Iris pigment epithelial cell (primary cell): ENCODE results near the gene RELA.

ENCODE experiments used
- DNase-seq: peaks from one replicate; pipeline ENCODE4 v3.0.0-alpha.2; 2011; ENCODE audit warnings: low read depth

Gene RELA

GRCh38 chr11:65629579-65629978 lies 33.1 kb downstream of the RELA start:
- no peak for DNase-seq

DNA sequence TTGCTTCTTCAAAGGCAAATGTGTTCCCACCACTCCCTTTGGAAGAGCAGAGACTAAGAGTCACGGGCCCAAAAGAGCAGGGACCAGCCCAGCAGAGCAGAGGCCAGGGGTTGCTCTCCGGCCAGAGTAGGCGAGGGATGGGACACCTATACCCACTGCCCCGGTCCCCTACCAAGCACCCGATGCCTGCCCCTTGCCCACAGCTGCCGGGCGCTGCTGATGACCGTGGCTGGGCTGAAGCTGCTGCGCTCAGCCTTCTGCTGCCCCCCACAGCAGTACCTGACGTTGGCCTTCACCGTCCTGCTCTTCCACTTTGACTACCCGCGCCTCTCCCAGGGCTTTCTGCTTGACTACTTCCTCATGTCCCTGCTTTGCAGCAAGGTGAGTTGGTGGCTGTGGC lies 35.5 kb downstream of the RELA start:
- DNase-seq = no peak

- DNase-seq = no peak
Measured at GRCh38 chr11:65625628-65626342, 36.9 kb downstream of the RELA start.

GRCh38 chr11:65624931-65625627 lies 37.6 kb downstream of the RELA start:
- no peak for DNase-seq

- DNase-seq = no peak
Measured at GRCh38 chr11:65623852-65624616, 38.7 kb downstream of the RELA start.

GRCh38 chr11:65623177-65623576 lies 39.5 kb downstream of the RELA start:
- no peak for DNase-seq

DNA sequence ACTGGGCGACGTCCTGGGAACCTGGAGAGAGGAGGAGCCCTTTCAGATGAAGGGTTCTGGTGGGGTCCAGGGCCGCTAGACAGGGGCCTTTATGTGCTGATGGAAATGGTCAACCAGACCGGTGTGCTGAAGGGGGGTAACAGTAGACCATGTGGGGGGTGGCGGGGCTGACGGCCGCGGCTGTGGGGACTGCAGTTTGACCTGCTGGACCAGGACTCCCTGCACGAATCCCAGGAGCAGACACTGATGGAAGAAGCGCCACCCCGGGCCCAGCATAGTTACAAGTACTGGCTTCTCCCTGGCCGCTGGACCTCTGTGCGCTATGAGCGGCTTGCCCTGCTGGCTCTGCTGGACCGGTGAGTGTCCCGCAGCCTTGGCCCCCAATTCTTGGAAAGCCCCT lies 40.7 kb downstream of the RELA start:
- DNase-seq = no peak

- no peak for DNase-seq
Measured at GRCh38 chr11:65621460-65621859, 41.3 kb downstream of the RELA start.

GRCh38 chr11:65620666-65621065 lies 42.0 kb downstream of the RELA start:
- DNase-seq = no peak

GRCh38 chr11:65619281-65619928 lies 43.3 kb downstream of the RELA start:
- DNase-seq = no peak

GRCh38 chr11:65618763-65619162 lies 44.0 kb downstream of the RELA start:
- DNase-seq = no peak

DNA sequence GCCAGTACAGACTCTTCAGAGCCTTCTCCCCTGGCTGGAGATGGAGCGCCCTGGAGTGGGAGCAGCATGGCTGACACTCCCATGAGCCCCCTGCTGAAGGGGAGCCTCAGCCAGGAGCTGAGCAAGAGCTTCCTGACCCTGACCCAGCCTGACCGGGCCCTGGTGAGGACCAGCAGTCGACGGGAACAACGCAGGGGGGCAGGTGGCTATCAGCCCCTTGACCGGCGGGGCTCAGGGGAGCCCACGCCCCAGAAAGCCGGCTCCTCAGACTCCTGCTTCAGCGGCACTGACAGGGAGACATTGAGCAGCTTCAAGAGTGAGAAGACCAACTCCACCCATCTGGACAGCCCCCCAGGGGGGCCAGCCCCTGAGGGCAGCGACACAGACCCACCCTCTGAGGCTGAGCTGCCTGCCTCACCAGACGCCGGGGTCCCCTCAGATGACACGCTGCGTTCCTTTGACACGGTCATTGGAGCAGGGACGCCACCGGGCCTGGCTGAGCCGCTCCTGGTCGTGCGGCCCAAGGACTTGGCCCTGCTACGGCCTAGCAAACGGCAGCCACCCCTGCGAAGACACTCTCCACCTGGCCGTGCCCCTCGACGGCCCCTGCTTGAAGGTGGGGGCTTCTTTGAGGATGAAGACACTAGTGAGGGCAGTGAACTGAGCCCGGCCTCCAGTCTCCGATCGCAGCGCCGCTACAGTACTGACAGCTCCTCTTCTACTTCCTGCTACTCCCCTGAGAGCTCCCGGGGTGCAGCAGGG lies 44.5 kb downstream of the RELA start:
- no peak for DNase-seq

GRCh38 chr11:65617136-65617850 lies 45.4 kb downstream of the RELA start:
- DNase-seq = no peak

DNA sequence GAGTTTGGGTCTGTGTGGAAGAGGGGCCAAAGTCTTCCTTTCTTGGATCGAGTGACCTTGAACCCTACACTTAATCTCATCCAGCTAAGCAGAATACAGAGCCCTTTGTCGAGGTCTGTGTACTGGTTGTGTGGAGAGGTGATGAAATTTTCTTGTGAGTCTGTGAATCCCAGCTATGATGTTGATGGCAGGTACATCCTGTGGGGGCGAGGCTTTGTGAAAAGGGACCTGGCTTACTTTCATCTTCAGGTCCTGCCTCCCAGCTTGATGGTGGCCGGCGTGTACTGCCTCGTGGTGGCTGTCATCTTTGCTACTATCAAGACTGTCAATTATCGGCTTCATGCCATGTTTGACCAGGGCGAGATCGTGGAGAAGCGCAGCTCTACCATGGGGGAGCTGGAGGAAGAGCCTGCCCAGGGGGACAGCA lies 46.1 kb downstream of the RELA start:
- DNase-seq = no peak

DNA sequence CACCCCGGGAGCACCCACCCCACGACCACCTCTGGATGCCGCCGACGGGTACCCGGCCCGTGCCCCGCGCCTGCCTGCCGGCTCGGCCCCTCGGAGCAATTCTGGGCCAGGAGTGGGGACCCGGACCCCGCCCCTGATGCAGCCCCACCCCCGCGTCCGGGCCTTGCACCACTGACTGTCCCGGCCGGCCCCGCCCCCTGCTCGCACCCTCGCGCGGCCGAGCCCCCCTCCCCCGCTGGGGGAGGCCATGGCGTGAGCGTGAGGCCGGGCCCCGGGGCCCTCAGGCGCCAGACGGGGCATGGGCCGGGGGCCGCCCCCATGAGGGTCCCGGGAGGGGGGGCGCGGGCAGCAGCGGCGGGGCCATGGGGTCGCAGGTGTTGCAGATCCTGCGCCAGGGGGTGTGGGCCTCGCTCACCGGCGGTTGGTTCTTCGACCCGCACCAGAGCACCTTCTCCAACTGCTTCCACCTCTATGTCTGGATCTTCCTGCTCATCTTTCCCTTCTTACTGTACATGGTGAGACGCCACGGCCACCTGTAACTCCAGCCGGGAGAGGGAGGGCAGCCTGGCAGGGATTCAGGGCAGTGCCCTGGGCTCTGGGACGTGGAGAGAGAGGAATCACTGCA lies 46.7 kb downstream of the RELA start:
- no peak for DNase-seq

- peak; percentile 100 for DNase-seq
Measured at GRCh38 chr11:65615229-65615949, 47.3 kb downstream of the RELA start, which contains the start of gene PCNX3. Gene PCNX3 (plus strand): TSS chr11:65615776. CDS start chr11:65616312, 536 bp downstream.

- no peak for DNase-seq
Measured at GRCh38 chr11:65613091-65613928, 49.4 kb downstream of the RELA start.

DNA sequence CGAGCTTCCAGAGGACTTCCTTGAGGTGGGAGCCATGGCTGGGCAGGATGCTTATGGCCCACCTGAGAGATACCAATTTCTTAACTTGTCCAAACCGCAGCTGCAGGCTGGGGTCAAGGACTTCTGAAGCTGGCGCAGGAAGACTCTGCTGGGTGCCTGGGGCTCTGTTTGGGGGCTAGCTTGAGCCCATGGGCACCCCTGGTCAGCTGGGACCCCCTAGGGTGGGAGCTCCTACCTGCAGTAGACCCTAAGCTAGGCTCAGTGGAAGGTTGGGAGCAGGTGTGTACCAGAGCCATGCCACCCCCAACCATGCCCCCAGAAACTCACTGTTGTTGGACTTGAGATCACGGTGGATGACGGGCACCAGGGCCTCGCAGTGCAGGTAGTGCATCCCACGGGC lies 50.0 kb downstream of the RELA start:
- DNase-seq = no peak
